Activated CD4-positive, alpha-beta T cell treated with anti-CD3 and anti-CD28 coated beads, Interleukin-2, amount 10 ng/mL, durations not matched to agents 24 days and 14 days (primary cell): Measurements from ENCODE around the gene ZNF384. TPM values are rescaled to one million over a fixed set of nuclear protein-coding genes. Genes with fewer than 3 reads are reported as not detected.

Experiments used
- DNase-seq: peaks from one replicate; pipeline ENCODE4 v3.0.0; 2022
- H3K27ac Mint-ChIP-seq: one replicate; pipeline ENCODE4 v1.8.0; 2022; ENCODE audit warnings: mild to moderate bottlenecking, mixed read lengths
- H3K27me3 Mint-ChIP-seq: one replicate; pipeline ENCODE4 v1.8.0; 2022; ENCODE audit warnings: mixed read lengths
- H3K36me3 Mint-ChIP-seq: one replicate; pipeline ENCODE4 v1.8.0; 2022; ENCODE audit warnings: low read depth, mild to moderate bottlenecking, mixed read lengths
- H3K4me1 Mint-ChIP-seq: one replicate; pipeline ENCODE4 v1.8.0; 2021; ENCODE audit warnings: mixed read lengths
- H3K4me3 Mint-ChIP-seq: one replicate; pipeline ENCODE4 v1.8.0; 2022; ENCODE audit warnings: mild to moderate bottlenecking, moderate library complexity, mixed read lengths
- H3K9me3 Mint-ChIP-seq: one replicate; pipeline ENCODE4 v1.8.0; 2021; ENCODE audit warnings: mixed read lengths
- intact Hi-C: fragments of 100-400 bp; cut with micrococcal nuclease; formaldehyde crosslinking; loops from one replicate; pipeline ENCODE4 v1.15.1; 2023
- total RNA-seq: library from RNA; stranded (reverse); gene quantifications from 2 replicates; pipeline ENCODE4 v1.2.3, GENCODE V29; 2022

ZNF384 gene
- total RNA-seq, 1 donor from 2014 or later: 84.4 TPM

DNA sequence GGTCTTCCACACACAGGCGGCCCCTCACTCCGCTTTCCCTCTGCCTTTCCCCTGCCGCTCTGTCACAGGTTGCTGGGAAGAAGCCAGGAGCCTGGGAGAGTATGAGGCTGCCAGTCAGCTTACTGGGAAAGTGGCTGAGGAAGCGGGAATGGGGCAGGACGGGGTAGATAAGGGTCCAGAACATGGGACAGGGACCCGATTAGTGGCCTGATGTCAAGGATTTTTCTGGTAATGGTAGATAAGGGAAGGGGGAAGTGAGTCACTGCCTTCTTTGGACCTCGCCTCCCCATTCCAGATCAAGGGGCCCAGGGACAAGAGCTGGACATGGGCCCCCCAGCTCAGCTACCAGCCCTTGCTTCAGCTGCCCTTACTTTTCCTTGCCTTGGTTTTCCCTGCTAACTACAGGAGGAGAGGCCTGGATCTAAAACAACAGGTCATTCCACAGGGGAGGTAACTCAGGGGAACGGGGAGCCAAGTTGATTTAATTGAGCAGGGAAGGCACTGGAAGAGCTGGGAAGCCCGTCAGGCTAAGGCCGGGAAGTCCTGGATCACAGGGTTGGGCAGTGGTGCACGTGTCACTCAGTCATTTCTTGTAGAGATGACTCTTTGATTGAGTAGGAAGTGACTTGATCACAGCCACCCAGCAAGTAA lies 49.9 kb downstream of the ZNF384 start:
- no peak for DNase-seq
- intact Hi-C loops: no loop called here
- H3K36me3 Mint-ChIP-seq: peaks cover 10% of the 10 kb centered on the region
- H3K27ac Mint-ChIP-seq: no peak overlapping the region
- H3K9me3 Mint-ChIP-seq: peaks cover 13% of the 10 kb centered on the region
- peaks cover 26% of the 10 kb centered on the region for H3K4me1 Mint-ChIP-seq
- H3K4me3 Mint-ChIP-seq: no peak overlapping the region
- peaks cover 14% of the 10 kb centered on the region for H3K27me3 Mint-ChIP-seq

- Mint-ChIP-seq H3K4me1 (peaks cover 22% of the 10 kb centered on the region), H3K36me3 (peaks cover 3% of the 10 kb centered on the region), H3K27ac (no peak overlapping the region), H3K27me3 (peaks cover 14% of the 10 kb centered on the region), H3K4me3 (no peak overlapping the region), H3K9me3 (peaks cover 8% of the 10 kb centered on the region)
- DNase-seq: no peak
- intact Hi-C loops: no loop called here
Measured at GRCh38 chr12:6638305-6638704, 50.9 kb downstream of the ZNF384 start.

DNA sequence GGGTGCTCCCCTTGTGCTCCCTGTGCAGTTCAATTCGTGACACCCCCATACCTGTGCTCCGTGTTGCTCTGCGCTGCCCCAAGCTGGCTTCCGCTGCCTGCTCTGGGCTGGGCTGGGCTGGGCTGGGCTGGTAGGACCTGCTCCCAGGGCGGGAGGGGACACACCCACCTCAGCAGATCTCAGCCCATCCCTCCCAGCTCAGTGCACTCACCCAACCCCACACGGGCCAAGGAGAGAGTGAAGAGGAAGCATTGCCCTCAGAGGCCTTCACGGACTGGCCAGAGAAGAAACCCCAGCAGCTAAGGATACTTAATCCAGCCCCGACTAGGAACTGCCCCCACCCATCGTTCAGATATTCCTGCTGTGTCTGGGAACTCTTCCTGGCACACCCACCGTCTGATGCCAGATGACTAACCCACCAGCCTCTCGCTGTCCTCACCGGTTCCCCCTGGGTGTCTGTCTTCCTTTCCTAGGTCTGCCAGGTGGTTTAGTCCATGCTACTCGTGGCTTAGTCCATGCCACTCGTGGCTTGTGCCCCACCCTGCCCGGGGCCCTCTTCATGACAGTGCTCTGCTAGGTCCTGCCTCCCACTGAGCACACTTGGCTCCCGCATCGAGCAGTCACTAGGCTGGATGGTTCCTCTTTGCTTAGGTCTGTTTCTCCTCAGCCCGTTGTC lies 53.2 kb downstream of the ZNF384 start, which contains the start of gene LPAR5:
Gene LPAR5 (minus strand): TSS at position 104 of the 676 bp plus-strand sequence. CDS start 14,711 bp downstream, outside the sequence.
- DNase-seq: no peak
- H3K9me3 Mint-ChIP-seq: no peaks in the 10 kb centered on the region
- H3K27ac Mint-ChIP-seq: peak within 1 kb of the TSS; percentile 87
- peak within 1 kb of the TSS; percentile 56 for H3K4me3 Mint-ChIP-seq
- H3K27me3 Mint-ChIP-seq: peaks cover 1% of the 10 kb centered on the region
- H3K4me1 Mint-ChIP-seq: peaks cover 42% of the 10 kb centered on the region
- H3K36me3 Mint-ChIP-seq: no peaks in the 10 kb centered on the region
- intact Hi-C loops: loop anchor here (1.0 kb wide), 2 partner anchors 19 to 27 kb away; partner anchors contain the start of gene ING4

DNA sequence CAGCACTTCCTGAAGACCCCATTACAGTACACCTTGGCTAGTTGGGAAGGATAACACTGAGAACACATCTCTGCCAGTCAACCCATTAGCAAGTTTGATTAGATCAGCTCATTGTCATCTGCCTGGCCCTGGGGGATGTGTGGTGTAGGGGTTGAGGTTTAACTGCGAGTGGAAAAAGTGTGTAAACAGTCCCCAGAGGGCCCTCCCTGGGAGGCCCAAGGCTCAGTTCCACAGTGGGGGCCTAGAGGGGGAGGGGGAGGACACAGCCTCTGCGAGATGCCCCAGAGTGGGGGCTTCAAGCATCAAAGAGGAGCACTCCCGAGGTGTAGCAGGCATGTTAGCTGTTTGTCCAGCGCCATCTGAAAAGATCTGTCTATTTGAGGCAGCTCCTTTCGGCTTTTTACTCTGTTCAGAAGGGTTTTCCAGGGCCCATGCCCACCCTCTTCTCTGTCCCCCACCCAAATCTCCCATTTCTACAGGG lies 53.8 kb downstream of the ZNF384 start:
- Mint-ChIP-seq H3K27ac (peak overlapping the region; percentile 87), H3K9me3 (no peaks in the 10 kb centered on the region), H3K4me1 (peaks cover 43% of the 10 kb centered on the region), H3K4me3 (peak overlapping the region; percentile 56), H3K27me3 (no peaks in the 10 kb centered on the region), H3K36me3 (no peaks in the 10 kb centered on the region)
- peak; percentile 81 for DNase-seq
- intact Hi-C loops: loop anchor here (1.0 kb wide), 2 partner anchors 18 to 28 kb away; partner anchors contain the start of gene ING4

DNA sequence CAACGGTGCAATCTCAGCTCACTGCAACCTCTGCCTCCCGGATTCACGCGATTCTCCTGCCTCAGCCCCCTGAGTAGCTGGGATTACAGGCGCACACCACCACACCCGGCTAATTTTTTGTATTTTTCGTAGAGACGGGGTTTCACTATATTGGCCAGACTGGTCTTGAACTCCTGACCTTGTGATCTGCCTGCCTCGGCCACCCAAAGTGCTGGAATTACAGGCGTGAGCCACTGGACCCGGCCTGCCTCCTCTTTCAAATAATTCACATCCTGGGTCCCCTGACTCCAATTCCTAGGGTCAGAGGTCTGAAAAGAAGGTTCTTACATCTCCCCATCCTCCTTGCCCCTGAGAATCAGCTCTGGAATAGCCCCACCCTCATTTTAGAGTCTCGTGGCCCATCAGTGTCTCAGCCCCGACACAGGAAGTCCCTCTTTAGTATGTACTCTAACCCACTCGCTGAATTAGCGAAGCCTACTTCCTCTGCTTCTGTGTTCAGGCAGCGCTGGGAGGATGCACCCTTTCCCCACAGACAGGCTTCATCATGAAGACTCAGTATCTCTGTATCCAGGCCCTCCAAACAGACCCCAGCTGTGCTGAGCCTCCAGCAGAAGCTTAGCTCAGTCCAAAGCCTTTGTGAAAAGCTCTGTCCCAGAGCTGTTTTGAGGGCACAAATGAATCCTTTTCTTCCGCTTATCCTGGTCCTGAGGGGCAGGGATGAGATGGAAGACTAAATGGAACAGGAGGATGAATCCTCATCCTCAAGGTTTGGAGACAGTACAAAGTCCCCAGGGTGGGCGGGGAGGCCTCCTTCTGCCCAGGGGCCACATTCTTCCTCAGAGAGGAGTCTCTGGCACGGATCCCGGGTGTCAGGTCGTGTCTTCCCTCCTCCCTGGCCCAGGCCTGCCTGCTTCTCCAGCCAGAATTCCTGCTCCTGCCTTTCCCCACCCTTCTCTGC lies 56.9 kb downstream of the ZNF384 start:
- H3K4me3 Mint-ChIP-seq: peak overlapping the region; percentile 84
- H3K4me1 Mint-ChIP-seq: peaks cover 51% of the 10 kb centered on the region
- intact Hi-C loops: no loop called here
- peak overlapping the region; percentile 94 for H3K27ac Mint-ChIP-seq
- H3K36me3 Mint-ChIP-seq: no peaks in the 10 kb centered on the region
- DNase-seq: peak; percentile 88
- H3K27me3 Mint-ChIP-seq: no peaks in the 10 kb centered on the region
- no peaks in the 10 kb centered on the region for H3K9me3 Mint-ChIP-seq

GRCh38 chr12:6631549-6631961 lies 57.6 kb downstream of the ZNF384 start:
- H3K4me1 Mint-ChIP-seq: peaks cover 55% of the 10 kb centered on the region
- intact Hi-C loops: no loop called here
- peak overlapping the region; percentile 84 for H3K4me3 Mint-ChIP-seq
- no peaks in the 10 kb centered on the region for H3K36me3 Mint-ChIP-seq
- DNase-seq: peak; percentile 74
- H3K9me3 Mint-ChIP-seq: no peaks in the 10 kb centered on the region
- H3K27ac Mint-ChIP-seq: peak overlapping the region; percentile 94
- H3K27me3 Mint-ChIP-seq: no peaks in the 10 kb centered on the region

DNA sequence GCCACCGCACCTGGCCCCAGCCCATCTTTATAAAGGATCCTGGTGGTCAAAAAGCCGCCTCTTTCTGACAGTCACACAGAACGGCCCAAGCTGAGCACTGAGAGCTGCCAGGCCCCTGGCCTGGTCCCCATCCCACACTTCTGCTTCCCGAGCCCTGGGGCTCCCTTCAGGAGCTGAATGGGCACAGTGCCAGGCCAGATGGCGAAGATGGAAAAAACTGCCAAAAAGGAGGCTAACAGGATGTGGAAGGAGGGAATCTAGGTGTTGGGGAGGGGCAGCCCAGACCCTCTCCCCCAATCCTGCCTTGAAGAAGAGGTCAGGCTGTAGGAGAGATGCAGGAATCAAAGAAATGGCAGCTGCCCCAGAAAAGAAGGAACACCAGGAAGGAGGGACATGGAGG lies 58.4 kb downstream of the ZNF384 start:
- intact Hi-C loops: no loop called here
- no peak for DNase-seq
- Mint-ChIP-seq H3K27ac (peak overlapping the region; percentile 94), H3K36me3 (no peaks in the 10 kb centered on the region), H3K4me3 (peak overlapping the region; percentile 84), H3K27me3 (no peaks in the 10 kb centered on the region), H3K9me3 (no peaks in the 10 kb centered on the region), H3K4me1 (peaks cover 49% of the 10 kb centered on the region)

GRCh38 chr12:6627616-6628015 lies 61.6 kb downstream of the ZNF384 start:
- Mint-ChIP-seq H3K4me3 (peak overlapping the region; percentile 80), H3K4me1 (peaks cover 35% of the 10 kb centered on the region), H3K36me3 (no peaks in the 10 kb centered on the region), H3K9me3 (no peaks in the 10 kb centered on the region), H3K27ac (peak overlapping the region; percentile 75), H3K27me3 (no peaks in the 10 kb centered on the region)
- DNase-seq: peak; percentile 79
- intact Hi-C loops: no loop called here

- no peaks in the 10 kb centered on the region for H3K36me3 Mint-ChIP-seq
- H3K4me1 Mint-ChIP-seq: peaks cover 27% of the 10 kb centered on the region
- no peaks in the 10 kb centered on the region for H3K27me3 Mint-ChIP-seq
- H3K27ac Mint-ChIP-seq: peak overlapping the region; percentile 16
- H3K4me3 Mint-ChIP-seq: no peak overlapping the region
- no peak for DNase-seq
- no peaks in the 10 kb centered on the region for H3K9me3 Mint-ChIP-seq
- intact Hi-C loops: no loop called here
Measured at GRCh38 chr12:6626654-6627283, 62.4 kb downstream of the ZNF384 start.

GRCh38 chr12:6620885-6621274 lies 68.3 kb downstream of the ZNF384 start:
- Mint-ChIP-seq H3K4me1 (peaks cover 4% of the 10 kb centered on the region), H3K4me3 (peak overlapping the region; percentile 60), H3K9me3 (no peaks in the 10 kb centered on the region), H3K36me3 (peaks cover 2% of the 10 kb centered on the region), H3K27ac (peak overlapping the region; percentile 42), H3K27me3 (no peaks in the 10 kb centered on the region)
- intact Hi-C loops: loop anchor here (1.0 kb wide), 1 partner anchor 42 kb away; the partner anchor contains the start of gene ING4
- DNase-seq: no peak

DNA sequence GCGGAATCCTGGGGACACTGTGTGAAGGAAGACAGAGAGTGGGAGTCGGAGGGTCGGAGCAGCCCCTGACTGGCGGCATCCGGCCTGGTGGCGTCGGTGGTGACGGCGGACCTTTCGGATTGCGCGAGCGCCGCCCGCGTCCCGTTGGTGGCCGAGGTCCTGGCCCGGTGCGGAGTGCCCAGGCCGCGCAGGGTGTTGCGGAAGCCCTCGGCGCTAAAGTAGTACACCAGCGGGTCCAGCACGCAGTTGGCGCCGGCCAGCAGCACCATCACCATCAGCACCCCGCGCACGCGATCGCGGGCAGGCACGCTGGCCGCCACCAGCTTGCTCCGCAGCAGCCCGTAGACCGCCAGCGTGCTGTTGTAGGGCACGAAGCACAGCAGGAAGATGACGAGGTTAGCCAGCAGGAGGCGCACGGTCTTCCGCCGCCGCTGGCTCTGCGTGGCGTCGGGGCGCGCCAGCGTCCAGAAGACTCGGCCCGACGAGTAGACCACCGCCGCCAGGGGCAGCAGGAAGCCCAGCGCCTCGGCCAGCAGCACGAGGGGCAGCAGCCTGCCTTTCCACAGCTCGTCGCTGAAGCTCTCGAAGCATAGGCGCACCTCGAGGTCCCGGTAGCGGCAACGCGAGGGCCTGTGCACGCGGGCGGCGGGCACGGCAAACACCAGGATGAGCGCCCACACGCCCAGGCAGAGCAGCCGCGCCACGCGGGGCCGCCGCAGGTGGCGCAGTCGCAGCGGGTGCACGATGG lies 68.9 kb downstream of the ZNF384 start:
- Mint-ChIP-seq H3K4me3 (peak overlapping the region; percentile 60), H3K36me3 (peaks cover 2% of the 10 kb centered on the region), H3K27ac (peak overlapping the region; percentile 42), H3K4me1 (peaks cover 4% of the 10 kb centered on the region), H3K9me3 (no peaks in the 10 kb centered on the region), H3K27me3 (no peaks in the 10 kb centered on the region)
- intact Hi-C loops: loop anchor here (1.0 kb wide), 1 partner anchor 43 kb away; the partner anchor contains the start of gene ING4
- DNase-seq: peak; percentile 88

- H3K27ac Mint-ChIP-seq: no peak overlapping the region
- H3K36me3 Mint-ChIP-seq: peaks cover 2% of the 10 kb centered on the region
- intact Hi-C loops: no loop called here
- no peak overlapping the region for H3K4me3 Mint-ChIP-seq
- DNase-seq: no peak
- H3K9me3 Mint-ChIP-seq: no peaks in the 10 kb centered on the region
- peaks cover 10% of the 10 kb centered on the region for H3K4me1 Mint-ChIP-seq
- no peaks in the 10 kb centered on the region for H3K27me3 Mint-ChIP-seq
Measured at GRCh38 chr12:6618483-6619225, 70.5 kb downstream of the ZNF384 start.
